HepG2 (cell line): ENCODE results near the gene MAP2K7. TPM values are rescaled to one million over a fixed set of nuclear protein-coding genes. Genes with fewer than 3 reads are reported as not detected.

Source experiments
- GABPA ChIP-seq, 2 experiments: IDR thresholded peaks; 2 replicates each; pipeline ENCODE4 v1.6.1; 2011 to 2016; ENCODE audit warnings: low read depth in 2 of 2, low read length in 1 of 2, missing biosample characterization in 1 of 2, missing genetic modification characterization in 1 of 2
- HIVEP1 ChIP-seq: sonication (generic); formaldehyde crosslinking; IDR thresholded peaks from 2 replicates; pipeline ENCODE4 v1.4.0; 2020; ENCODE audit warnings: mild to moderate bottlenecking, missing genetic modification reagents
- JARID2 ChIP-seq: sonication (generic); formaldehyde crosslinking; IDR thresholded peaks from 2 replicates; pipeline ENCODE4 v1.8.1; 2023; ENCODE audit warnings: missing genetic modification reagents, inconsistent platforms; ENCODE audit not compliant: insufficient replicate concordance
- KAT2B ChIP-seq: fragments of 150-350 bp; IDR thresholded peaks from 2 replicates; pipeline ENCODE4 v1.6.1; 2014; ENCODE audit warnings: low read depth, low read length, borderline replicate concordance
- MTERF4 ChIP-seq: sonication (generic); formaldehyde crosslinking; IDR thresholded peaks from 2 replicates; pipeline ENCODE4 v1.8.0; 2023; ENCODE audit warnings: mild to moderate bottlenecking, missing genetic modification reagents
- MXI1 ChIP-seq: IDR thresholded peaks from 3 replicates; pipeline ENCODE4 v1.6.1; 2012; ENCODE audit warnings: low read depth, low read length, inconsistent platforms, borderline replicate concordance
- NFE2L1 ChIP-seq: sonication (generic); formaldehyde crosslinking; IDR thresholded peaks from 2 replicates; pipeline ENCODE4 v1.4.0; 2020; ENCODE audit warnings: missing genetic modification reagents, mild to moderate bottlenecking, borderline replicate concordance
- TBP ChIP-seq: sonication (generic); formaldehyde crosslinking; IDR thresholded peaks from 2 replicates; pipeline ENCODE4 v1.5.0; 2020; ENCODE audit warnings: missing genetic modification reagents
- ZMYM3 ChIP-seq: sonication (generic); formaldehyde crosslinking; IDR thresholded peaks from 2 replicates; pipeline ENCODE4 v1.5.1; 2020; ENCODE audit warnings: mild to moderate bottlenecking, missing genetic modification reagents
- ZNF136 ChIP-seq: sonication (generic); formaldehyde crosslinking; IDR thresholded peaks from 2 replicates; pipeline ENCODE4 v1.8.1; 2022; ENCODE audit warnings: low read depth, mild to moderate bottlenecking, moderate library complexity, missing genetic modification reagents
- ZNF407 ChIP-seq: sonication (generic); formaldehyde crosslinking; IDR thresholded peaks from one replicate; pipeline ENCODE4 v1.5.1; 2020; ENCODE audit warnings: mild to moderate bottlenecking, missing genetic modification reagents; ENCODE audit errors: not compliant biosample characterization
- ZNF558 ChIP-seq: sonication (generic); formaldehyde crosslinking; IDR thresholded peaks from 2 replicates; pipeline ENCODE4 v1.9.0; 2022; ENCODE audit warnings: mild to moderate bottlenecking, missing genetic modification reagents, borderline replicate concordance
- ZNF703 ChIP-seq: sonication (generic); formaldehyde crosslinking; IDR thresholded peaks from 2 replicates; pipeline ENCODE4 v1.5.1; 2020; ENCODE audit warnings: missing genetic modification reagents, mild to moderate bottlenecking, moderate library complexity, borderline replicate concordance
- polyA plus RNA-seq, 8 experiments: library from polyadenylated mRNA; depleted of rRNA in 3 of 8; stranded (reverse) in 7 of 8; unstranded in 1 of 8; fragments of >200 nt; fragmentation: Illumina TruSeq in 4 of 8; extraction: Trizol in 4 of 8; gene quantifications; 2 replicates each; pipeline versions ENCODE4 v1.2.1 to v1.2.3, GENCODE V29; 2011 to 2016; ENCODE audit warnings: low read depth in 4 of 8, missing spikeins in 1 of 8, mixed read lengths in 1 of 8; ENCODE audit not compliant: insufficient read depth in 1 of 8
- total RNA-seq, 5 experiments: library from RNA; depleted of rRNA; stranded (reverse); fragments of >200 nt; fragmentation: Illumina TruSeq; extraction: Trizol; gene quantifications; 2 replicates each; pipeline ENCODE4 v1.2.3, GENCODE V29; 2016; ENCODE audit warnings: low read depth in 1 of 5
- TF ChIP-seq, protein P1 (sequence below): sonication (generic); formaldehyde crosslinking; IDR thresholded peaks from 2 replicates; pipeline ENCODE4 v1.5.1; 2020; ENCODE audit warnings: mild to moderate bottlenecking, missing genetic modification reagents, moderate library complexity

Gene MAP2K7
- total and polyA plus RNA-seq, 2 of the 13 experiments (the other 11 are each of a cell fraction or from before 2014, with no cell fraction given): 9.0 to 10.8 TPM

GRCh38 chr19:7904074-7905020 is 670 bp downstream of the MAP2K7 start (continued):
- TF ChIP-seq ZNF407: no peak
- no peak for TF ChIP-seq MTERF4 (CRISPR knock-in tag)
- TF ChIP-seq JARID2 (CRISPR knock-in tag): no peak
- no peak for TF ChIP-seq ZMYM3 (CRISPR knock-in tag)
- TF ChIP-seq, protein P1, sequence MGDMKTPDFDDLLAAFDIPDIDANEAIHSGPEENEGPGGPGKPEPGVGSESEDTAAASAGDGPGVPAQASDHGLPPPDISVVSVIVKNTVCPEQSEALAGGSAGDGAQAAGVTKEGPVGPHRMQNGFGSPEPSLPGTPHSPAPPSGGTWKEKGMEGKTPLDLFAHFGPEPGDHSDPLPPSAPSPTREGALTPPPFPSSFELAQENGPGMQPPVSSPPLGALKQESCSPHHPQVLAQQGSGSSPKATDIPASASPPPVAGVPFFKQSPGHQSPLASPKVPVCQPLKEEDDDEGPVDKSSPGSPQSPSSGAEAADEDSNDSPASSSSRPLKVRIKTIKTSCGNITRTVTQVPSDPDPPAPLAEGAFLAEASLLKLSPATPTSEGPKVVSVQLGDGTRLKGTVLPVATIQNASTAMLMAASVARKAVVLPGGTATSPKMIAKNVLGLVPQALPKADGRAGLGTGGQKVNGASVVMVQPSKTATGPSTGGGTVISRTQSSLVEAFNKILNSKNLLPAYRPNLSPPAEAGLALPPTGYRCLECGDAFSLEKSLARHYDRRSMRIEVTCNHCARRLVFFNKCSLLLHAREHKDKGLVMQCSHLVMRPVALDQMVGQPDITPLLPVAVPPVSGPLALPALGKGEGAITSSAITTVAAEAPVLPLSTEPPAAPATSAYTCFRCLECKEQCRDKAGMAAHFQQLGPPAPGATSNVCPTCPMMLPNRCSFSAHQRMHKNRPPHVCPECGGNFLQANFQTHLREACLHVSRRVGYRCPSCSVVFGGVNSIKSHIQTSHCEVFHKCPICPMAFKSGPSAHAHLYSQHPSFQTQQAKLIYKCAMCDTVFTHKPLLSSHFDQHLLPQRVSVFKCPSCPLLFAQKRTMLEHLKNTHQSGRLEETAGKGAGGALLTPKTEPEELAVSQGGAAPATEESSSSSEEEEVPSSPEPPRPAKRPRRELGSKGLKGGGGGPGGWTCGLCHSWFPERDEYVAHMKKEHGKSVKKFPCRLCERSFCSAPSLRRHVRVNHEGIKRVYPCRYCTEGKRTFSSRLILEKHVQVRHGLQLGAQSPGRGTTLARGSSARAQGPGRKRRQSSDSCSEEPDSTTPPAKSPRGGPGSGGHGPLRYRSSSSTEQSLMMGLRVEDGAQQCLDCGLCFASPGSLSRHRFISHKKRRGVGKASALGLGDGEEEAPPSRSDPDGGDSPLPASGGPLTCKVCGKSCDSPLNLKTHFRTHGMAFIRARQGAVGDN (CRISPR knock-in tag): peak; percentile 28; the same call in 1 of the 2 replicates
- TF ChIP-seq KAT2B: no peak
- peak; percentile 40; the same call in 1 of the 2 replicates for TF ChIP-seq ZNF136 (CRISPR knock-in tag)
- TF ChIP-seq TBP (CRISPR knock-in tag): no peak
- no peak for TF ChIP-seq ZNF703 (CRISPR knock-in tag)
- peak; percentile 44; the same call in 1 of the 3 replicates for TF ChIP-seq MXI1
- TF ChIP-seq GABPA (IDR thresholded peaks at IDR 0.05; ENCODE audit: low read depth, low read length): no peak
- 0 out of 2 replicates have a peak, but pooled peaks have one; percentile 29 for TF ChIP-seq GABPA (CRISPR knock-in tag; IDR thresholded peaks at IDR 0.05; ENCODE audit: low read depth)
- TF ChIP-seq NFE2L1: no peak
- no peak for TF ChIP-seq HIVEP1 (CRISPR knock-in tag)
- 0 out of 2 replicates have a peak, but pooled peaks have one; percentile 42 for TF ChIP-seq ZNF558 (CRISPR knock-in tag)
